ENCODE results near the gene SPOCK2.

- TF ChIP-seq CTCF (conservative IDR thresholded peaks at IDR 0.05; ENCODE audit: low read depth, low read length) (no peak), USF2 (IDR thresholded peaks at IDR 0.05; ENCODE audit: low read depth, low read length) (no peak), RCOR1 (IDR thresholded peaks at IDR 0.05; ENCODE audit: insufficient replicate concordance, low read length) (no peak), POLR2A (IDR thresholded peaks at IDR 0.05; ENCODE audit: low read depth, low read length) (no peak), RAD21 (IDR thresholded peaks at IDR 0.05; ENCODE audit: low read length) (no peak), MAFK (IDR thresholded peaks at IDR 0.05; ENCODE audit: low read depth, low read length) (no peak), RFX5 (IDR thresholded peaks at IDR 0.05; ENCODE audit: low read depth, low read length) (no peak), ELK1 (IDR thresholded peaks at IDR 0.05; ENCODE audit: borderline replicate concordance, low read depth, low read length) (no peak), MXI1 (IDR thresholded peaks at IDR 0.05; ENCODE audit: borderline replicate concordance, low read depth, low read length) (no peak), FOS (IDR thresholded peaks at IDR 0.05; ENCODE audit: low read depth, low read length) (no peak), BHLHE40 (IDR thresholded peaks at IDR 0.05; ENCODE audit: low read depth, low read length) (no peak), MAZ (IDR thresholded peaks at IDR 0.05; ENCODE audit: borderline replicate concordance, low read depth, low read length) (no peak)
Measured at GRCh38 chr10:72093450-72093849, 5.1 kb upstream of the SPOCK2 start.
